Skin of body (tissue), 1 donor: ENCODE results near the gene RPAP3. TPM values are rescaled to one million over a fixed set of nuclear protein-coding genes. Genes with fewer than 3 reads are reported as not detected.

Experiments used
- total RNA-seq: library from RNA; depleted of rRNA; stranded (reverse); fragments of >200 nt; gene quantifications from one replicate; pipeline ENCODE4 v1.2.3, GENCODE V29; 2014

The RPAP3 gene
- total RNA-seq, 1 donor from 2014 or later: 16.2 TPM

Other genes with a start within 250 kb of the RPAP3 start
- 20.8 TPM for gene ENDOU, start 19.5 kb upstream of the RPAP3 start, total RNA-seq
- 10.8 TPM for gene RAPGEF3, start 52.9 kb upstream of the RPAP3 start, total RNA-seq
- 6.7 TPM for gene SLC48A1, start 67.2 kb upstream of the RPAP3 start, total RNA-seq
- 27.1 TPM for gene HDAC7, start 113.9 kb upstream of the RPAP3 start, total RNA-seq
- 12.2 TPM for gene VDR, start 199.0 kb upstream of the RPAP3 start, total RNA-seq